ACHN (cell line): ENCODE measurements around the gene SNX19.
"Not testable (repeated sequence)": the region's sequence is repeated elsewhere in the genome, so short reads cannot be mapped to it uniquely, and the experiment has no call there.

Experiments
- DNase-seq: peaks from one replicate; pipeline ENCODE4 v3.0.0-alpha.2; 2015
- in situ Hi-C: cut with HindIII; loops from 2 replicates; pipeline ENCODE4 v1.10.0; 2017; ENCODE audit warnings: low sequenced_read_pairs, low pct_ligation_motif_present, low pct_unique_long_range_greater_than_20kb

The SNX19 gene, protein sequence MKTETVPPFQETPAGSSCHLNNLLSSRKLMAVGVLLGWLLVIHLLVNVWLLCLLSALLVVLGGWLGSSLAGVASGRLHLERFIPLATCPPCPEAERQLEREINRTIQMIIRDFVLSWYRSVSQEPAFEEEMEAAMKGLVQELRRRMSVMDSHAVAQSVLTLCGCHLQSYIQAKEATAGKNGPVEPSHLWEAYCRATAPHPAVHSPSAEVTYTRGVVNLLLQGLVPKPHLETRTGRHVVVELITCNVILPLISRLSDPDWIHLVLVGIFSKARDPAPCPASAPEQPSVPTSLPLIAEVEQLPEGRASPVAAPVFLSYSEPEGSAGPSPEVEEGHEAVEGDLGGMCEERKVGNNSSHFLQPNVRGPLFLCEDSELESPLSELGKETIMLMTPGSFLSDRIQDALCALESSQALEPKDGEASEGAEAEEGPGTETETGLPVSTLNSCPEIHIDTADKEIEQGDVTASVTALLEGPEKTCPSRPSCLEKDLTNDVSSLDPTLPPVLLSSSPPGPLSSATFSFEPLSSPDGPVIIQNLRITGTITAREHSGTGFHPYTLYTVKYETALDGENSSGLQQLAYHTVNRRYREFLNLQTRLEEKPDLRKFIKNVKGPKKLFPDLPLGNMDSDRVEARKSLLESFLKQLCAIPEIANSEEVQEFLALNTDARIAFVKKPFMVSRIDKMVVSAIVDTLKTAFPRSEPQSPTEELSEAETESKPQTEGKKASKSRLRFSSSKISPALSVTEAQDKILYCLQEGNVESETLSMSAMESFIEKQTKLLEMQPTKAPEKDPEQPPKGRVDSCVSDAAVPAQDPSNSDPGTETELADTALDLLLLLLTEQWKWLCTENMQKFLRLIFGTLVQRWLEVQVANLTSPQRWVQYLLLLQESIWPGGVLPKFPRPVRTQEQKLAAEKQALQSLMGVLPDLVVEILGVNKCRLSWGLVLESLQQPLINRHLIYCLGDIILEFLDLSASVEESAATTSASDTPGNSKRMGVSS

DNA sequence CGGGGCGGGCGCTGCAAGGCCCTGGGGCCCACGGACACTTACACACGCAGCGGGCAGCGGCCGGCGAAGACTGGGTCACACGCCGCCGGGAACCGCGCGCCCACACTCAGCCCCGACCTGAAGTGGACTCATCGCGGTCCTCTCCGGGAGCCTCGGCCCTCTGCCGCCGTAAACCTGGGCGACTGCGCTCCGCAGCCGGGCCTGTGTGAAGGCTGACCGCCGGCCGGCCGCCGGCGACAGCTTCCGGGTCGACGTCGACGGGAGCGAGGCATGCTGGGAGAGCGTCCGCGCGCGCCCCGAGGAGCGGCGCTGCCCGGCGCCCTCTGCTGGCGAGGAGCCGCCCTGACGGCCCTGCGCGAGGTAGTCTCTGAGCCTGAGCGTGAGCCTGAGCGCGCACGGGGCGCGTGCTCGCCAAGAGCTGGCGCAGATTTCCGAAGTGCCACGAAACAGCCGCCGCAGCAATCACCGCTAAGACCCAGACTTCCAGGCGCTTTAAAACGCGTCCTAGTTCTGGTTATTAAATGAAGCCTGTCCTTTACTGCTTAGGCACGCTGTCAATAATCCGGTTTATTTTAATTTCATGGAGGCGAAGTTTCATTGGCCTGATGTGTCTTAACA is at the start of gene SNX19:
TSS of gene SNX19 (minus strand) at position 242 of the 618 bp plus-strand sequence. CDS start 540 bp downstream, outside the sequence.
- DNase-seq = peak; percentile 87
- in situ Hi-C loops = no loop called here

DNA sequence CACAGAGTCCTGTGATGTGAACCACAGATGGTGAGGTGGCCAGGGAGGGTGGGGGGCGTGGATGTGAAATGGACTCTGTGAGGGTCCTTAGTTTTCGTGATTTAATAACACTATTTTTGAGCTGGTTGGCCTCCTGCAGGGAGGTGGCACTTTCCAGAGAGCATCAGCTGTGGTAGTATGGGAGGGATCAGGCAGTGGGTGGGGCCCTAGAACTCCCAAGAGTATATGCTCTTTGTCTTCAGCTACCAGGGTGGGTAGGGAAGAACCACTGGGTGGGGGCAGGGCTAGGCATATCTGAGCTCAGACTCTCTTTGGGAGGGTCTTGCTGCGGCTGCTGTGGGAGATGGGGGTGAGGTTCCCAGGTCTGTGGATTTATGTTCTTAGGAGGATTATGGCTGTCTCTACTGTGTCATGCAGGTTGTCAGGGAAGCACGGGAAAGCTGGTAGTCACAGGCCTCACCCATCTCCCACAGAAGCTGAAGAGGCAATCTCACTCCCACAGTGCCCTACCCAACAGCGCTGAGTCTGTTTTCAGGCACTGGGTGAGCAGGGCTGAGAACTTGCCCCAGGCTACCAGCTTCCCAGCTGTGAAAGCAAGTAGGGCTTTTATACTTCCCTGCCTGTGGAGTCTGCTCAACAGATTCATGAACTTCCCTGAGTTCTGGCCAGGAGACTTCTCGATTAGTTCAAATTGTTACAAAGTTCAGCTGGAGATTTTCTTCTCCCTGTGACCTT is 47.9 kb upstream of the SNX19 start:
- in situ Hi-C loops = no loop called here
- DNase-seq = no peak

DNA sequence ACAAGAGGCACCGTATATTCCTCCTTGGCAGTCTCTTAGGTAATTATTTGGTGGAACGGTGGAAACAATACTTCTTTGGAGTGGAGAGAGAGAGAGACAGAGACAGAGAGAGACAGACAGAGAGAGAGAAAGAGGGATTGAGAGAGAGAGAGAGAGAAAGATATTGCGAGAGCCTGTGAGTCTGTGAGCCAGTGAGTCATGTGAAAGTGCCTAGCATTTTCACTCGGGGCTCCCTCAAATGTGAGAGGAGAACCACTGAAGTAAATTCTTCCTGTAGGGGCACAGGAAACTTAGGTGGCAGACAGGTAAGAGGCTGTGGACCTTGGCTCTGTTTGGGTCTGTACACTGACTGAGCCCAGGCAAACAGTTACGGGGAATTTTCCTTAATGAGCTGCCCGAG is 31.6 kb upstream of the SNX19 start:
- in situ Hi-C loops = no loop called here
- no peak for DNase-seq

DNA sequence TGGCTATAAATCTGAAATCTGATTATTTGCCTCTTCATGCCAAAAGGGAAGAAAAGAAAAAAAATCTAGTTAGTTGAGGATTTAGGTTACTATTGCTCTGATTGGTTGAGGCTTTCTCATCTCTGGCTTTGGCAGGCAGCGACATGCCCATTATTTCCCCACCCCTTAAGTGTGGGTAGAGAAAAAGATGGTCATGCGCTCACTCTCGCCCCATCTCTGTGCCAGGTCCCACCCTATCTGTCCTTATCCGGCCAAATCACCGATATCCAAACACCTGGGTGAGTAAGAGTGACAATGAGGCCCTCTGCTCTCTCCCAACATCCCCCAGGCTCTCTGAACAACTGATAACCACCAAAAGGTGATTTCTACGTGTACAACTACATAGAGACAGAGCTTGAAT is 31.2 kb upstream of the SNX19 start:
- no peak for DNase-seq
- in situ Hi-C loops = no loop called here

DNA sequence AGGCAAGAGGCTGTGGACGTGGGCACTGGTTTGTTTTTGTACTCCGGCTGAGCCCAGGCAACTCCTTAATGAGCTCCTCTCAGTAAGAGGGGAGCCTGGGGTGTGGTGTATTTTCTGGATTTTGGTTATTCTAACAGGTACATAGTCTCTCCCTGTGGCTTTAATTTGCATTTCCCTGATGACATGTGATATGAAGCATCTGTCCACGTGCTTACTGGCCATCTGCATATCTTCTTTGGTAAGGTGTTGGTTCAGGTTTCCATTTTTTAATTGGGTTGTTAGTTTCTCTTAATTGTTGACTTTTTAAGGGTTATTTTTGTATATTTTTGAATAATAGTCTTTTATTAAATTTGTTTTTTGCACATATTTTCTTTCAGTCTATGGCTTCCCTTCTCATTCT is 30.8 kb upstream of the SNX19 start:
- DNase-seq = no peak
- in situ Hi-C loops = no loop called here

GRCh38 chr11:130945896-130946295 is 29.6 kb upstream of the SNX19 start:
- DNase-seq = no peak
- in situ Hi-C loops = no loop called here

DNA sequence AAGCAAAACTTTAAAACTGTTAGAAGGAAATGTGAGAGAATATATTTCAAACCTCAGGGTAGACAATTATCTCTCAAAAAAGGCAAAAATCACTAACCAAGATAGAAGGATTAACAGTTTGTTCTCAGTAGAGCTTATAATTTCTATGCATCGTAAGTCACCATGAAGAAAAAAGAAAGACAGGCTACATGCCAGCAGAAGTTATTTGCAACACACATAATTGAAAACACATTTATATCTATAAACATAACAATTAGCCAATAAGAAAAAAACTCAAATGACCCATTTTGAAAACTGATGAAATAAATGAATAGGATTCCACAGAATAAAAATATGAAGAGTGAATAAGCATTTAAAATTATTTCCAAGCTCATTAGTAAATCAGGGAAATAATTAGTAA is 24.4 kb upstream of the SNX19 start:
- in situ Hi-C loops = no loop called here
- DNase-seq = no peak

GRCh38 chr11:130937051-130937450 is 20.8 kb upstream of the SNX19 start:
- in situ Hi-C loops = no loop called here

DNA sequence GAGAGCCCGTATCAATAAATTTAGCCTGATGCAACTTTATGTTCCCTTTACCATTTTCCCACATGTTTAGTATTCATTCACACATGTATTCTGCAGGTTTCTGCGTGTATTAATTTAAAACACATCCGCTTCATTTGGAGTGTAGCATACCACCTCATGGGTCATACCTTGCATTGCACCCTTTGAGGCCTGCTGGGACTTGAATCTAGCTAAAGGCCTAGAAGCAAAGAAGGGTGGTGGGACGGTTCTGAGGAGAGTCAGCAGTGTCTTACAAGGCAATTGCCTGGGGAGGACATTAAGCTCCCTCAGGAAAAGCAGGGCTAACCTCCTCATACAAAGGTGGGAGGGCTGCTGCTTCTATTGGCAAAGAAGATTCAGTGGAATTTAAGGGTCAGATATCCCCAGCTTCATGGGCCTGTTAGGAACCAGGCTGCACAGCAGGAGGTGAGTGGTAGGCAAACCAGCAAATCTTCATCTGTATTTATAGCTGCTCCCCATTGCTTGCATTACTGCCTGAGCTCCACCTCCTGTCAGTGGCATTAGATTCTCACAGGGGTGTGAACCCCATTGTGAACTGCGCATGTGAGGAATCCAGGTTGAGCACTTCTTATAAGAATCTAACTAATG is 15.9 kb upstream of the SNX19 start:
- DNase-seq = no peak
- in situ Hi-C loops = no loop called here

More at GRCh38 chr11:130937051-130937450, 20.8 kb upstream of the SNX19 start:
- DNase-seq = no peak

DNA sequence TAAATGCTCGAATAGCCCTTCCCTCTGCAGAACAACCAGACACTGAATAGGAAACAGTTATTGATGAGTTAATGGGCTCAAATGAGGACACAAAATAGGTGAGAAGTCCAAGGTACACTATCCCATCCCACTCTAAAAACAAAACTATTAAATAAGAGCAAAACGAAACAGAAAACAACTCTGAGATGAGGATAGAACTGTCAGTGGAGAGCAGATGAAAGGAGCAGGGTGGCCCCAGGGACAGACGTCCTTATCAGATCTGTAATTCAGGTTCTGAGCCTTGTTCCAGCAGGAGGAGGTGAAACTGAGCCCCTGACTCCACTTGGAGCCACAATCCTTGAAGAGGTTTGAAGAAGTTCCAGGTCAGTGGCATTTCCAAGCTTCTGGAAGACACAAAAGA is 8.5 kb upstream of the SNX19 start:
- no peak for DNase-seq
- in situ Hi-C loops = no loop called here

GRCh38 chr11:130920612-130921011 is 4.3 kb upstream of the SNX19 start:
- in situ Hi-C loops, DNase-seq: not testable (repeated sequence)

DNA sequence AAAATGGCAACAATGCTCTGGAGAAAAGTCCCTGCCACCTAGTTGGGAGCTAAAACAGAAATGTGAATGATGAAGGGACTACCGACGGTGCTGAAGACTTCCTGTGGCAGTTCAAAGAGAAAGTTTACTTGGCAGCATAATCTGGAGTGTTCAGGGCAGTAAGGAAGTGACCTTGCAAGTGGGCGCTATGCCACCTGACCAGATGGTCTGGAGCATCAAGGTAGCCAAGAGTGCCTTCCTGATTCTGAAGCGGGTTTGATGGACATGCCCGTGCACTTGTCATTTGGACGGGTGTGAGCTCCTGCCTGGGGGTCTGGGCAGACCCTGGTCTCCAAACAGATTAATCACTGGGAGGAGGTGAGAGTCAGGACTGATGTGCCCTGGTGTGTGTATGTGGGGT is 1.8 kb upstream of the SNX19 start:
- in situ Hi-C loops = no loop called here
- no peak for DNase-seq

DNA sequence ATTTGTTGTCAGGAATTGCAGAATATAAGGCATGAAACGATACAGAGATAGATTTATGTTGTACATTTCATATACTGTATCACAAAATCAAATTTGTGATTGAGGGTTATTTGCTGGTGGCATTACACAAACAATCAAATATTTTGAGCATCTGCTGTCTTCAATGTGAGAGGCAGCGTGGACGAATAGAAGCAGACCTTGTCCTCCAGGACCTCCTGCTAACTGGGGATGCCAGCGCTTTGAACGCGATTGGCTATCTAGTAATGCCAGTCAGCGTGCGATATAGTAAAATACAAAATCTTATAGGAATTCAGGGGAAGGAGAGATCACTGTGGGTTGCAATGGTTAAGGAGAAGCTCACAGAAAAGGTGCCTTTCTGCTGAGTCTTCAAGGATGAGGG is 631 bp upstream of the SNX19 start:
- in situ Hi-C loops = no loop called here
- DNase-seq = no peak

- no peak for DNase-seq
- in situ Hi-C loops = no loop called here
Measured at GRCh38 chr11:130915603-130916237, 559 bp downstream of the SNX19 start.

DNA sequence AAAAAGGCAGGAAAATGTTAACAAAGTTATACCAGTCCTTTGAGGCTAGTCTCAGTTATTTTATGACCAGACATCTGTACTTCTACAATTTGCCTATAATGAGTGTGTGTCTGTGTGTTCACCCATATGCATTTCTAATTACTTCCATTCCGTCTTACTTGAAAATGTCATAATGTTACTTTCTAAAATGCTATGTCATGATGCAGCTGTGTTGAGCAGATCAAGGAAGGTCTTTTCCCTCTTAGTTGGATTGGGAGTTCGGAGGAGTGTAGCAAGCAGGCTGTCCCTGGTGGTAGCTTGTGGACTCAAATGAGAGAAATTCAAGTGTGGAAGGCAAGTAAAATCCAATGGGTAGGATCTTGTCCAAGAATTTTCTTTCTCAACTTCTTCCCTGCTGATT is 3.0 kb downstream of the SNX19 start:
- no peak for DNase-seq
- in situ Hi-C loops = no loop called here

GRCh38 chr11:130912552-130912951 is 3.7 kb downstream of the SNX19 start:
- in situ Hi-C loops = no loop called here
- DNase-seq = no peak

DNA sequence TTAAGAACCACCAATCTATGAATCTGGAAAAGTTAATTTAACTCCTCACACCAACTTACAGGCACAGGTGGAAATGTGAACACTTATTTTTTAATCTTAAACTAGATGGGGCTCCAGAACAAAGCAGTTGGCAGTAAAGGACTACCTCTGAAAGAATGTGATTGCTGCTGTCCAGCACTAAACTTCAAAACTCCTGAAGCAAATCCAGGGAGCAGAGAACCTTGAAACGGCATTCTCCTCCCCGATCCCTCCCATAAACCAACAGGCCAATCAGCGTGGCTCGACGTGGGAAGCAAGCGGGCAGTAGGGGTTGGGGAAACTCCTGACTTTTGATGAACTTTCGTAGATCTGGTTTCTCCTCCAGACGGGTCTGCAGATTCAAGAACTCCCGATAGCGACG is 5.0 kb downstream of the SNX19 start:
- DNase-seq = no peak
- in situ Hi-C loops = no loop called here

DNA sequence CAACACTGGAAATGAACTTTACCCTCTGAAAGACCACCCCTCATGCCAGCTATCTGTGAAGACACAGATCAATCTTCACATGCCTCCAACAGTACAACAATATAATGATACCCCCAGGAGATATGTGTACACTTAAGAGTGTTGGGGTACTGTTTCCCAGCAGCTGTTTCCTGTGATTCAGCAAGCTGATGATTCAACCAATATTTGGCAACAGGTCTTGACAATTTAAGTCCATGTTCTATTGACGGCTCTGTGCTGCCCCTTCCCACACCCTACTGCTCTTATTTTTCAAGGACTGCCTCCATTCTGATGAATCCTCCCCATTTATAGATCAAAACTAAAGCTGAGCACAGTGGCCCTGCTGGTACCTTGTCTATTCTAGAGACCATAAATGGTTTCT is 6.6 kb downstream of the SNX19 start:
- in situ Hi-C loops = no loop called here
- DNase-seq = no peak
